Neural progenitor cell (in vitro differentiated cells): ENCODE data around the gene UAP1L1. TPM values are rescaled to one million over a fixed set of nuclear protein-coding genes. Genes with fewer than 3 reads are reported as not detected.

Experiments
- DNase-seq: peaks from one replicate; pipeline ENCODE4 v3.0.0-alpha.2; 2016; ENCODE audit warnings: low spot score
- H2AFZ ChIP-seq: fragments of 200-600 bp; sonication (generic); replicated peaks from 2 replicates; pipeline ENCODE4 v1.6.1; 2016; ENCODE audit warnings: antibody characterized with exemption
- H3F3A ChIP-seq: fragments of 200-600 bp; sonication (generic); 2 replicates; pipeline ENCODE4 v1.6.1; 2016; ENCODE audit warnings: antibody characterized with exemption, low read depth
- H3K27ac ChIP-seq: fragments of 200-600 bp; sonication (generic); 2 replicates; pipeline ENCODE4 v1.5.1; 2016; ENCODE audit warnings: mild to moderate bottlenecking
- H3K27me3 ChIP-seq: fragments of 200-600 bp; sonication (generic); 2 replicates; pipeline ENCODE4 v1.6.1; 2016; ENCODE audit warnings: mild to moderate bottlenecking, moderate library complexity
- H3K36me3 ChIP-seq: fragments of 200-600 bp; sonication (generic); 2 replicates; pipeline ENCODE4 v1.5.1; 2016
- H3K4me1 ChIP-seq: fragments of 200-600 bp; sonication (generic); 2 replicates; pipeline ENCODE4 v1.6.1; 2016; ENCODE audit warnings: mixed run types
- H3K4me2 ChIP-seq: fragments of 200-600 bp; sonication (generic); 2 replicates; pipeline ENCODE4 v1.6.1; 2016
- H3K4me3 ChIP-seq: fragments of 200-600 bp; sonication (generic); 2 replicates; pipeline ENCODE4 v1.5.1; 2016
- H3K79me2 ChIP-seq: fragments of 200-600 bp; sonication (generic); 2 replicates; pipeline ENCODE4 v1.6.1; 2016; ENCODE audit warnings: low read depth
- H3K9ac ChIP-seq: fragments of 200-600 bp; sonication (generic); 2 replicates; pipeline ENCODE4 v1.6.1; 2016
- H3K9me3 ChIP-seq: fragments of 200-600 bp; sonication (generic); 2 replicates; pipeline ENCODE4 v1.5.1; 2016; ENCODE audit warnings: low read depth
- H4K20me1 ChIP-seq: fragments of 200-600 bp; sonication (generic); 2 replicates; pipeline ENCODE4 v1.6.1; 2016; ENCODE audit warnings: low read depth
- H3K27ac Mint-ChIP-seq: 3 replicates; pipeline ENCODE4 v1.8.0; 2021; ENCODE audit warnings: mixed read lengths
- H3K27me3 Mint-ChIP-seq: 2 replicates; pipeline ENCODE4 v1.8.0; 2022; ENCODE audit warnings: low read depth, mild to moderate bottlenecking, inconsistent platforms, moderate library complexity, mixed read lengths; ENCODE audit not compliant: insufficient read depth
- H3K36me3 Mint-ChIP-seq: 3 replicates; pipeline ENCODE4 v1.8.0; 2021; ENCODE audit warnings: mixed read lengths
- H3K4me1 Mint-ChIP-seq: 3 replicates; pipeline ENCODE4 v1.8.0; 2021; ENCODE audit warnings: mixed read lengths
- H3K4me3 Mint-ChIP-seq: 3 replicates; pipeline ENCODE4 v1.8.0; 2021; ENCODE audit warnings: mild to moderate bottlenecking, moderate library complexity, mixed read lengths
- H3K9me3 Mint-ChIP-seq: 3 replicates; pipeline ENCODE4 v1.8.0; 2020; ENCODE audit warnings: mixed read lengths
- CTCF ChIP-seq: fragments of 200-600 bp; sonication (generic); IDR thresholded peaks from 2 replicates; pipeline ENCODE4 v1.5.1; 2017; ENCODE audit warnings: antibody characterized with exemption, mild to moderate bottlenecking
- EZH2 ChIP-seq: fragments of 200-600 bp; sonication (generic); IDR thresholded peaks from 2 replicates; pipeline ENCODE4 v1.6.1; 2017; ENCODE audit warnings: antibody characterized with exemption, mild to moderate bottlenecking, moderate library complexity
- EZH2phosphoT487 ChIP-seq: fragments of 200-600 bp; sonication (generic); IDR thresholded peaks from 2 replicates; pipeline ENCODE4 v1.6.1; 2017; ENCODE audit warnings: antibody characterized with exemption
- total RNA-seq: library from RNA; depleted of rRNA; stranded (reverse); fragments of >200 nt; gene quantifications from 2 replicates; pipeline ENCODE4 v1.2.3, GENCODE V29; 2015; ENCODE audit warnings: low replicate concordance

Gene UAP1L1
- total RNA-seq, 1 donor from 2014 or later, result 0.51 TPM

- H3K27me3 Mint-ChIP-seq, result peaks cover 5% of the 10 kb centered on the region
- H2AFZ ChIP-seq, result no peak overlapping the region
- H3K9ac ChIP-seq, result no peak overlapping the region
- H3K36me3 Mint-ChIP-seq, result peaks cover 4% of the 10 kb centered on the region
- H3K36me3 ChIP-seq, result no peaks in the 10 kb centered on the region
- H3K4me1 ChIP-seq, result no peaks in the 10 kb centered on the region
- no peak overlapping the region for H3K4me3 ChIP-seq
- peaks cover 8% of the 10 kb centered on the region for H3K27me3 ChIP-seq
- peaks cover 3% of the 10 kb centered on the region for H3K9me3 Mint-ChIP-seq
- H3K4me2 ChIP-seq, result no peak overlapping the region
- no peaks in the 10 kb centered on the region for H3K79me2 ChIP-seq
- no peak overlapping the region for H3K27ac Mint-ChIP-seq
- DNase-seq, result no peak
- no peaks in the 10 kb centered on the region for H4K20me1 ChIP-seq
- H3K27ac ChIP-seq, result no peak overlapping the region
- no peaks in the 10 kb centered on the region for H3K4me1 Mint-ChIP-seq
- no peak overlapping the region for H3K4me3 Mint-ChIP-seq
- TF ChIP-seq CTCF (no peak), EZH2phosphoT487 (no peak), EZH2 (no peak)
- H3F3A ChIP-seq, result no peaks in the 10 kb centered on the region
- no peaks in the 10 kb centered on the region for H3K9me3 ChIP-seq
Measured at GRCh38 chr9:137107982-137108381, 30.7 kb downstream of the UAP1L1 start.

- Histone ChIP-seq H3K4me3 (no peak overlapping the region), H3K79me2 (no peaks in the 10 kb centered on the region), H3K27me3 (peaks cover 16% of the 10 kb centered on the region), H3K9ac (no peak overlapping the region), H3K27ac (no peak overlapping the region), H4K20me1 (no peaks in the 10 kb centered on the region), H3K9me3 (no peaks in the 10 kb centered on the region), H3K4me2 (no peak overlapping the region), H2AFZ (no peak overlapping the region), H3K4me1 (no peaks in the 10 kb centered on the region), H3F3A (no peaks in the 10 kb centered on the region), H3K36me3 (no peaks in the 10 kb centered on the region)
- Mint-ChIP-seq H3K36me3 (peaks cover 4% of the 10 kb centered on the region), H3K4me3 (no peak overlapping the region), H3K27me3 (peaks cover 10% of the 10 kb centered on the region), H3K4me1 (no peaks in the 10 kb centered on the region), H3K9me3 (peaks cover 3% of the 10 kb centered on the region), H3K27ac (no peak overlapping the region)
- TF ChIP-seq CTCF, result no peak
- no peak for TF ChIP-seq EZH2
- no peak for TF ChIP-seq EZH2phosphoT487
- DNase-seq, result no peak
Measured at GRCh38 chr9:137108608-137109249, 31.4 kb downstream of the UAP1L1 start.

- H3K36me3 ChIP-seq, result no peaks in the 10 kb centered on the region
- no peak overlapping the region for H3K9ac ChIP-seq
- peaks cover 8% of the 10 kb centered on the region for H3K27me3 Mint-ChIP-seq
- H3F3A ChIP-seq, result no peaks in the 10 kb centered on the region
- peaks cover 23% of the 10 kb centered on the region for H3K27me3 ChIP-seq
- H3K9me3 ChIP-seq, result no peaks in the 10 kb centered on the region
- no peaks in the 10 kb centered on the region for H3K79me2 ChIP-seq
- no peak overlapping the region for H3K4me3 Mint-ChIP-seq
- peaks cover 1% of the 10 kb centered on the region for H3K36me3 Mint-ChIP-seq
- H2AFZ ChIP-seq, result no peak overlapping the region
- no peaks in the 10 kb centered on the region for H3K4me1 Mint-ChIP-seq
- H3K9me3 Mint-ChIP-seq, result no peaks in the 10 kb centered on the region
- peaks cover 4% of the 10 kb centered on the region for H3K4me1 ChIP-seq
- TF ChIP-seq CTCF (no peak), EZH2phosphoT487 (no peak), EZH2 (no peak)
- no peak overlapping the region for H3K27ac Mint-ChIP-seq
- DNase-seq, result no peak
- H4K20me1 ChIP-seq, result no peaks in the 10 kb centered on the region
- H3K27ac ChIP-seq, result no peak overlapping the region
- no peak overlapping the region for H3K4me2 ChIP-seq
- no peak overlapping the region for H3K4me3 ChIP-seq
Measured at GRCh38 chr9:137109250-137110146, 32.2 kb downstream of the UAP1L1 start.
